ENCODE measurements around the gene FAM53A.

Gene FAM53A, protein sequence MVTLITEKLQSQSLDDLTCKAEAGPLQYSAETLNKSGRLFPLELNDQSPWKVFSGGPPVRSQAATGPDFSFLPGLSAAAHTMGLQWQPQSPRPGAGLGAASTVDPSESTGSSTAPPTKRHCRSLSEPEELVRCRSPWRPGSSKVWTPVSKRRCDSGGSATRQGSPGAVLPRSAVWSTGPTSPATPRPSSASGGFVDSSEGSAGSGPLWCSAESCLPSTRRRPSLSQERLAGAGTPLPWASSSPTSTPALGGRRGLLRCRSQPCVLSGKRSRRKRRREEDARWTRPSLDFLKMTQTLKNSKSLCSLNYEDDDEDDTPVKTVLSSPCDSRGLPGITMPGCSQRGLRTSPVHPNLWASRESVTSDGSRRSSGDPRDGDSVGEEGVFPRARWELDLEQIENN

DNA sequence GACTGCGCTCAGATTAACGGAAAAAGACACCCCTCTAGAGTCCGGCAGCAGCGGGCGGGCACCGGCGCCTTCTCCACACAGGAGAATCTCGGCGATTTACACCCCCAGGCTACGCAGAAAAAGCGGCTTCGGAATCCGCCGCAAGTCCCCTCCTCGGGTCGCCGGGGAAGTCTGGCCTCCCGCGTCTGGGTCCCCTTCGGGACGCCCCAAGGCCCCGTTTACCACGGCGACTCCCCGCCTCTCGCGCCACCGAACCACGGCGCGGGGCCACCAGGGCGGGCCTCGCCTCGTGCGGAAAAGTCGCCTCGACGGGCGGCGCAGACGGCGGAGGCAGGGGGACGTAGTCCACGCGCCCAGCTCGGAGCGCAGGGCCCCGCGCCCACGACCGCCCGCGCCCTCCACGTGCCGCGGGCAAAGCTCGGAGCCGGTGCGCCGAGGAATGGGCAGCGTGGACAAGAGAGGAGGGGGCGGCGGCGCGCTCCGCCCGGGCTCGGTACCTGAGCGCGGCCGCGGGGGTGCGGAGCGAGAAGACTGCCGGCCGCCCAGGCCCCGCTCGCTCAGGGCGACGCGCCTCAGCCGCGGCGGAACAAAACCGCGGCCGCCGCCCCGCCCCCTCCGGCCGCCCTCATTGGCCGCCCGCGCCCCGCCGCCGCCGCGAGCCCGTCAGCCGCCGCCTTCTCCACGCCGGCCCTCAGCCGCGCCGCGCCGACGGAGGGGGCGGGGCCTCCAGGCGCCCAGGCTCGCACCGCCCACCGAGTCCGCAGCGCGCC lies at the start of gene FAM53A:
Gene FAM53A, minus strand, starts transcription at position 578 of the 770 bp plus-strand sequence. CDS start 15,572 bp downstream, outside the sequence.
- no peak for TF ChIP-seq TCF12 (IDR thresholded peaks at IDR 0.05; ENCODE audit: low read depth)
- no peak for TF ChIP-seq CREB1 (IDR thresholded peaks at IDR 0.05; ENCODE audit: low read depth)
- TF ChIP-seq, protein P1, sequence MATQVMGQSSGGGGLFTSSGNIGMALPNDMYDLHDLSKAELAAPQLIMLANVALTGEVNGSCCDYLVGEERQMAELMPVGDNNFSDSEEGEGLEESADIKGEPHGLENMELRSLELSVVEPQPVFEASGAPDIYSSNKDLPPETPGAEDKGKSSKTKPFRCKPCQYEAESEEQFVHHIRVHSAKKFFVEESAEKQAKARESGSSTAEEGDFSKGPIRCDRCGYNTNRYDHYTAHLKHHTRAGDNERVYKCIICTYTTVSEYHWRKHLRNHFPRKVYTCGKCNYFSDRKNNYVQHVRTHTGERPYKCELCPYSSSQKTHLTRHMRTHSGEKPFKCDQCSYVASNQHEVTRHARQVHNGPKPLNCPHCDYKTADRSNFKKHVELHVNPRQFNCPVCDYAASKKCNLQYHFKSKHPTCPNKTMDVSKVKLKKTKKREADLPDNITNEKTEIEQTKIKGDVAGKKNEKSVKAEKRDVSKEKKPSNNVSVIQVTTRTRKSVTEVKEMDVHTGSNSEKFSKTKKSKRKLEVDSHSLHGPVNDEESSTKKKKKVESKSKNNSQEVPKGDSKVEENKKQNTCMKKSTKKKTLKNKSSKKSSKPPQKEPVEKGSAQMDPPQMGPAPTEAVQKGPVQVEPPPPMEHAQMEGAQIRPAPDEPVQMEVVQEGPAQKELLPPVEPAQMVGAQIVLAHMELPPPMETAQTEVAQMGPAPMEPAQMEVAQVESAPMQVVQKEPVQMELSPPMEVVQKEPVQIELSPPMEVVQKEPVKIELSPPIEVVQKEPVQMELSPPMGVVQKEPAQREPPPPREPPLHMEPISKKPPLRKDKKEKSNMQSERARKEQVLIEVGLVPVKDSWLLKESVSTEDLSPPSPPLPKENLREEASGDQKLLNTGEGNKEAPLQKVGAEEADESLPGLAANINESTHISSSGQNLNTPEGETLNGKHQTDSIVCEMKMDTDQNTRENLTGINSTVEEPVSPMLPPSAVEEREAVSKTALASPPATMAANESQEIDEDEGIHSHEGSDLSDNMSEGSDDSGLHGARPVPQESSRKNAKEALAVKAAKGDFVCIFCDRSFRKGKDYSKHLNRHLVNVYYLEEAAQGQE (IDR thresholded peaks at IDR 0.05; ENCODE audit: low read depth) = no peak
- no peak for TF ChIP-seq NFIC (IDR thresholded peaks at IDR 0.05)
- TF ChIP-seq ZBTB7A (IDR thresholded peaks at IDR 0.05; ENCODE audit: low read depth) = 0 out of 2 replicates have a peak, but pooled peaks have one; percentile 45
- no peak for TF ChIP-seq CEBPB (IDR thresholded peaks at IDR 0.05)
- no peak for TF ChIP-seq EGR1 (IDR thresholded peaks at IDR 0.05)
- TF ChIP-seq YY1 (IDR thresholded peaks at IDR 0.05; ENCODE audit: low read depth) = no peak
- no peak for TF ChIP-seq EP300 (IDR thresholded peaks at IDR 0.05; ENCODE audit: borderline replicate concordance)
- no peak for TF ChIP-seq TEAD4 (IDR thresholded peaks at IDR 0.05)
- TF ChIP-seq FOXM1 (IDR thresholded peaks at IDR 0.05; ENCODE audit: borderline replicate concordance, low read depth) = no peak
- no peak for TF ChIP-seq RAD21 (IDR thresholded peaks at IDR 0.05; ENCODE audit: low read depth)
- TF ChIP-seq, protein P2, sequence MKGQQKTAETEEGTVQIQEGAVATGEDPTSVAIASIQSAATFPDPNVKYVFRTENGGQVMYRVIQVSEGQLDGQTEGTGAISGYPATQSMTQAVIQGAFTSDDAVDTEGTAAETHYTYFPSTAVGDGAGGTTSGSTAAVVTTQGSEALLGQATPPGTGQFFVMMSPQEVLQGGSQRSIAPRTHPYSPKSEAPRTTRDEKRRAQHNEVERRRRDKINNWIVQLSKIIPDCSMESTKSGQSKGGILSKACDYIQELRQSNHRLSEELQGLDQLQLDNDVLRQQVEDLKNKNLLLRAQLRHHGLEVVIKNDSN (IDR thresholded peaks at IDR 0.05) = no peak
- TF ChIP-seq, protein P3, sequence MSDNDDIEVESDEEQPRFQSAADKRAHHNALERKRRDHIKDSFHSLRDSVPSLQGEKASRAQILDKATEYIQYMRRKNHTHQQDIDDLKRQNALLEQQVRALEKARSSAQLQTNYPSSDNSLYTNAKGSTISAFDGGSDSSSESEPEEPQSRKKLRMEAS (IDR thresholded peaks at IDR 0.05) = peak; percentile 92
- no peak for TF ChIP-seq TAF1 (IDR thresholded peaks at IDR 0.05; ENCODE audit: low read depth)

DNA sequence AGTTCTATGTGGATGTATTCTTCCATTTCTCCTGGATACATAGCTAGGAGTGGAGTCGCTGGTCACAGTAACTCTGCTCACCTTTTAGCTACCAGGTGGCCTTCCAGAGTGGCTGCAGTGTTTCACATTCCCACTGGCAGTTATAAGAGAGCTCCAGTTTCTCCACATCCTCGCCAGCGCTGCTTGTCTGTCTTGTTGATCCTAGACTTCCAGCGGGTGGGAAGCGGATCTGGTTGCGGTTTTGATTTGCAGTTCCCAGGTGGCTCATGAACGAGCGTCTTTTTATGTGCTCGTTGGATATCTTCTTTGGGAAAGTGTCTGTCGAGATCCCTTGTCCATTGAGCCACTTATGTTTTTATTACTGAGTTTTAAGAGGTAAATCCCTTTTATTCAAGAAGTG lies 48.8 kb upstream of the FAM53A start:
- no peak for TF ChIP-seq CEBPB (IDR thresholded peaks at IDR 0.05)
- TF ChIP-seq TAF1 (IDR thresholded peaks at IDR 0.05; ENCODE audit: low read depth) = no peak

DNA sequence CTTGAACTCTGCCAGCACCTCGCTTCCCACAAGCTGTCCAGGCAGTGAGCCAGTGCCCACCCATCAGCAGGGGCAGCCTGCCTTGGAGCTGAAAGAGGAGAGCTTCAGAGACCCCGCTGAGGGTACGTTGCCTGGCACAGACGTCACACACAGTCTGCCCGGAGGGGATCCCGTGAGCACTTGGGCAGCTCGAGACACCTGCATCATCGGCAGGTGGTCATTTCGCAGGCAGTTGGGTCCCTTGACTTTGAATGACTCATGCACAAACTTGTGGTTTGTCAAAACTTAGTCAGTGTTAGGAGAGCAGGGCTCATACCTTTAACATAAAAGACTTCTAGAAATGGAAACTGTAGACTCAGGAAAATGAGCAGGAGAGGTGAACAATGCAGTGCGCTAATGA lies 47.1 kb upstream of the FAM53A start:
- TF ChIP-seq, protein P1 (IDR thresholded peaks at IDR 0.05; ENCODE audit: low read depth) = no peak
- TF ChIP-seq TAF1 (IDR thresholded peaks at IDR 0.05; ENCODE audit: low read depth) (no peak), EP300 (IDR thresholded peaks at IDR 0.05; ENCODE audit: borderline replicate concordance) (no peak), CREB1 (IDR thresholded peaks at IDR 0.05; ENCODE audit: low read depth) (no peak), YY1 (IDR thresholded peaks at IDR 0.05; ENCODE audit: low read depth) (no peak), RAD21 (IDR thresholded peaks at IDR 0.05; ENCODE audit: low read depth) (no peak), EGR1 (IDR thresholded peaks at IDR 0.05) (no peak)

DNA sequence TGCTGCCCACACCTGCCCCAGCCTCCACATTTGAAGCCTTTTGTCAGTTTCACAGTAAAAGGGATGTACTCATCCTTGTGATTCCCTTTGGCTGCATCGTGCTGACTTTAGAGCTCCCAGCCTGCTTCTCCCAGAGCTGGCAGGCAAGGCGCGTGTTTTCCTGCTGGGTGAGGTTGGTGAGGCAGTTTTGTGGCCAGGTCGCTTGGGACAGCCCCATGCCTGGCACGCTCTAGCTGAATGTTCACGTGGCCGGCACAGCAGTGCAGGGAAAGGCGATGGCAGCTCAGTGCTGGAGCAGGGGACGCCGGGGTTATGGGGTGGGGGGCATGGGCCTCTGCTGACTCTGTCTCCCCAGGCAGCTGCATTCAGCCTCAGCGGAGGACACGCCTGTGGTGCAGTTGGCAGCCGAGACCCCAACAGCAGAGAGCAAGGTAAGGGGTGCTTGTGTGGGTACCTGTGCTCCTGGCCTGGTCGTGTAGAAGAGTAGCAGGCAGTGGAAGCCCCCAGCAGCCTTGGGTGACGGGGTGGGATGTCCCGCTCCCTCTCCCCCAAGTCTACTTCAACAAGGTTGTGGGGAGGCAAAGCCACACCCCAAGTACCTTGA lies 46.5 kb upstream of the FAM53A start:
- TF ChIP-seq CEBPB (IDR thresholded peaks at IDR 0.05) (no peak), FOXM1 (IDR thresholded peaks at IDR 0.05; ENCODE audit: borderline replicate concordance, low read depth) (no peak), TEAD4 (IDR thresholded peaks at IDR 0.05) (no peak), RAD21 (IDR thresholded peaks at IDR 0.05; ENCODE audit: low read depth) (no peak), TCF12 (IDR thresholded peaks at IDR 0.05; ENCODE audit: low read depth) (no peak), ZBTB7A (IDR thresholded peaks at IDR 0.05; ENCODE audit: low read depth) (no peak), CREB1 (IDR thresholded peaks at IDR 0.05; ENCODE audit: low read depth) (no peak), EGR1 (IDR thresholded peaks at IDR 0.05) (no peak), YY1 (IDR thresholded peaks at IDR 0.05; ENCODE audit: low read depth) (no peak), TAF1 (IDR thresholded peaks at IDR 0.05; ENCODE audit: low read depth) (no peak), EP300 (IDR thresholded peaks at IDR 0.05; ENCODE audit: borderline replicate concordance) (no peak), NFIC (IDR thresholded peaks at IDR 0.05) (no peak)
- TF ChIP-seq, protein P2 (IDR thresholded peaks at IDR 0.05) = no peak
- TF ChIP-seq, protein P1 (IDR thresholded peaks at IDR 0.05; ENCODE audit: low read depth) = no peak
- TF ChIP-seq, protein P3 (IDR thresholded peaks at IDR 0.05) = no peak
